H9 (cell line): ENCODE measurements around the gene MGA. TPM values are rescaled to one million over a fixed set of nuclear protein-coding genes. Genes with fewer than 3 reads are reported as not detected.

Experiments
- DNase-seq: peaks from one replicate; pipeline ENCODE4 v3.0.0-alpha.2; 2017
- H2AFZ ChIP-seq: one replicate; pipeline ENCODE4 v1.6.1; 2013; ENCODE audit warnings: mild to moderate bottlenecking, low read length, control low read depth, moderate library complexity
- H2AK5ac ChIP-seq: 2 replicates; pipeline ENCODE4 v1.6.1; 2013; ENCODE audit warnings: low read length, control low read depth, mixed read lengths; ENCODE audit not compliant: insufficient read length
- H2BK120ac ChIP-seq: one replicate; pipeline ENCODE4 v1.6.1; 2013; ENCODE audit warnings: low read depth, mild to moderate bottlenecking, low read length, control low read depth, inconsistent platforms; ENCODE audit not compliant: poor library complexity, severe bottlenecking
- H2BK12ac ChIP-seq: 2 replicates; pipeline ENCODE4 v1.6.1; 2013; ENCODE audit warnings: low read length, control low read depth, mixed read lengths, low read depth; ENCODE audit not compliant: insufficient read length
- H2BK15ac ChIP-seq: 2 replicates; pipeline ENCODE4 v1.6.1; 2013; ENCODE audit warnings: low read depth, low read length, control low read depth
- H2BK20ac ChIP-seq: one replicate; pipeline ENCODE4 v1.6.1; 2013; ENCODE audit warnings: low read depth, mild to moderate bottlenecking, low read length, control low read depth, inconsistent platforms; ENCODE audit not compliant: poor library complexity, severe bottlenecking
- H2BK5ac ChIP-seq: 2 replicates; pipeline ENCODE4 v1.6.1; 2013; ENCODE audit warnings: low read length, control low read depth, mixed read lengths; ENCODE audit not compliant: insufficient read length
- H3K14ac ChIP-seq: 2 replicates; pipeline ENCODE4 v1.6.1; 2013; ENCODE audit warnings: low read length, control low read depth; ENCODE audit not compliant: insufficient read depth
- H3K18ac ChIP-seq: 2 replicates; pipeline ENCODE4 v1.6.1; 2013; ENCODE audit warnings: low read depth, mild to moderate bottlenecking, mixed read lengths, low read length, control low read depth; ENCODE audit not compliant: insufficient read length
- H3K23ac ChIP-seq: 2 replicates; pipeline ENCODE4 v1.6.1; 2013; ENCODE audit warnings: low read length, control low read depth, mixed read lengths, low read depth; ENCODE audit not compliant: insufficient read length
- H3K23me2 ChIP-seq: 2 replicates; pipeline ENCODE4 v1.6.1; 2013; ENCODE audit warnings: low read depth, mild to moderate bottlenecking, mixed read lengths, low read length, control low read depth; ENCODE audit not compliant: insufficient read length, poor library complexity, severe bottlenecking
- H3K27ac ChIP-seq: 2 replicates; pipeline ENCODE4 v1.5.1; 2013; ENCODE audit warnings: low read length, control low read depth, mixed read lengths, low read depth; ENCODE audit not compliant: insufficient read length
- H3K27me3 ChIP-seq: 2 replicates; pipeline ENCODE4 v1.6.1; 2013; ENCODE audit warnings: low read length, control low read depth, inconsistent platforms; ENCODE audit not compliant: insufficient read depth
- H3K4ac ChIP-seq: 2 replicates; pipeline ENCODE4 v1.6.1; 2013; ENCODE audit warnings: low read depth, mild to moderate bottlenecking, control low read depth, inconsistent platforms, low read length, moderate library complexity
- H3K4me1 ChIP-seq: 2 replicates; pipeline ENCODE4 v1.6.1; 2013; ENCODE audit warnings: low read length, control low read depth, inconsistent platforms; ENCODE audit not compliant: insufficient read depth
- H3K4me2 ChIP-seq: 2 replicates; pipeline ENCODE4 v1.6.1; 2013; ENCODE audit warnings: low read length, control low read depth, mixed read lengths; ENCODE audit not compliant: insufficient read length, insufficient read depth
- H3K56ac ChIP-seq: 2 replicates; pipeline ENCODE4 v1.6.1; 2013; ENCODE audit warnings: low read depth, mild to moderate bottlenecking, mixed read lengths, low read length, control low read depth; ENCODE audit not compliant: insufficient read length
- H3K79me1 ChIP-seq: 2 replicates; pipeline ENCODE4 v1.6.1; 2013; ENCODE audit warnings: low read depth, mild to moderate bottlenecking, moderate library complexity, low read length, control low read depth, inconsistent platforms; ENCODE audit not compliant: insufficient read depth, poor library complexity, severe bottlenecking
- H3K79me2 ChIP-seq: 2 replicates; pipeline ENCODE4 v1.6.1; 2013; ENCODE audit warnings: low read length, control low read depth, inconsistent platforms; ENCODE audit not compliant: insufficient read depth
- H3K9ac ChIP-seq: 2 replicates; pipeline ENCODE4 v1.6.1; 2013; ENCODE audit warnings: low read length, control low read depth, mixed read lengths; ENCODE audit not compliant: insufficient read length; ENCODE audit errors: extremely low read depth
- H3K9me3 ChIP-seq: one replicate; pipeline ENCODE4 v1.6.1; 2013; ENCODE audit warnings: low read depth, low read length, inconsistent platforms; ENCODE audit not compliant: control insufficient read depth
- H3T11ph ChIP-seq: one replicate; pipeline ENCODE4 v1.6.1; 2013; ENCODE audit warnings: mild to moderate bottlenecking, low read length, control low read depth, inconsistent platforms
- H4K20me1 ChIP-seq: one replicate; pipeline ENCODE4 v1.6.1; 2013; ENCODE audit not compliant: control insufficient read depth, insufficient read length, insufficient read depth
- H4K5ac ChIP-seq: 2 replicates; pipeline ENCODE4 v1.6.1; 2013; ENCODE audit warnings: low read depth, mild to moderate bottlenecking, mixed read lengths, low read length, control low read depth; ENCODE audit not compliant: insufficient read length
- H4K8ac ChIP-seq: replicated peaks from 2 replicates; pipeline ENCODE4 v1.6.1; 2013; ENCODE audit warnings: low read length, control low read depth, mixed read lengths, low read depth; ENCODE audit not compliant: insufficient read length
- H4K91ac ChIP-seq: 2 replicates; pipeline ENCODE4 v1.6.1; 2013; ENCODE audit warnings: low read depth, mild to moderate bottlenecking, moderate library complexity, mixed read lengths, low read length, control low read depth; ENCODE audit not compliant: insufficient read length
- H3K27ac Mint-ChIP-seq, 3 experiments: 2 replicates in 2 of 3; 3 replicates in 1 of 3; pipeline ENCODE4 v1.8.0; 2020 to 2021; ENCODE audit warnings: mixed read lengths in 3 of 3, mild to moderate bottlenecking in 1 of 3, moderate library complexity in 1 of 3
- H3K27me3 Mint-ChIP-seq: 2 replicates; pipeline ENCODE4 v1.8.0; 2021; ENCODE audit warnings: low read depth, mild to moderate bottlenecking, moderate library complexity, mixed read lengths
- H3K36me3 Mint-ChIP-seq, 3 experiments: 2 replicates in 2 of 3; 3 replicates in 1 of 3; pipeline ENCODE4 v1.8.0; 2020 to 2021; ENCODE audit warnings: low read depth in 3 of 3, mixed read lengths in 3 of 3; ENCODE audit not compliant: insufficient read depth in 1 of 3
- H3K4me1 Mint-ChIP-seq, 2 experiments: 2 replicates each; pipeline ENCODE4 v1.8.0; 2020; ENCODE audit warnings: mixed read lengths in 2 of 2
- H3K4me3 Mint-ChIP-seq, 2 experiments: 2 replicates in 1 of 2; 3 replicates in 1 of 2; pipeline ENCODE4 v1.8.0; 2020 to 2021; ENCODE audit warnings: mild to moderate bottlenecking in 2 of 2, mixed read lengths in 2 of 2, moderate library complexity in 1 of 2
- H3K9me3 Mint-ChIP-seq, 2 experiments: 2 replicates in 1 of 2; 3 replicates in 1 of 2; pipeline ENCODE4 v1.8.0; 2020; ENCODE audit warnings: mild to moderate bottlenecking in 2 of 2, mixed read lengths in 2 of 2, moderate library complexity in 1 of 2
- CTCF ChIP-seq: fragments of 200-600 bp; sonication (generic); conservative IDR thresholded peaks from 3 replicates; pipeline ENCODE4 v1.8.0; 2021; ENCODE audit warnings: antibody characterized with exemption, mild to moderate bottlenecking
- WGBS: extraction: QIAGEN DNeasy Blood & Tissue Kit; methylation state at CpG from one replicate; pipeline ENCODE4 v1.1.7; 2013; ENCODE audit warnings: missing lambda C conversion rate, low lambda C conversion rate, mixed read lengths; ENCODE audit not compliant: insufficient read length; ENCODE audit errors: extremely low coverage; 5-methylcytosine and 5-hydroxymethylcytosine counted together
- total RNA-seq: library from RNA; stranded (reverse); gene quantifications from 2 replicates; pipeline ENCODE4 v1.2.1, GENCODE V29; 2021

The MGA gene
- total RNA-seq, 1 experiment from 2014 or later, result 62.7 TPM

- WGBS, result no CpG with 5 or more reads among the region's 3 CpGs
These were observed 141.7 kb downstream of the MGA start for GRCh38 chr15:41801850-41802455.

More at GRCh38 chr15:41801850-41802455, 141.7 kb downstream of the MGA start:
- Histone ChIP-seq H2AFZ (no peak overlapping the region), H2BK15ac (no peak overlapping the region), H4K91ac (no peak overlapping the region), H3K23ac (no peak overlapping the region), H3K27me3 (no peaks in the 10 kb centered on the region), H3K56ac (no peak overlapping the region), H4K20me1 (no peaks in the 10 kb centered on the region), H3K27ac (no peak overlapping the region), H4K8ac (no peak overlapping the region), H2BK12ac (no peak overlapping the region), H3K14ac (no peak overlapping the region), H2BK5ac (no peak overlapping the region), H2BK20ac (no peak overlapping the region), H4K5ac (no peak overlapping the region), H3K4me1 (no peaks in the 10 kb centered on the region), H3K18ac (no peak overlapping the region), H3K4me2 (no peak overlapping the region), H3T11ph (no peak overlapping the region), H3K79me1 (no peaks in the 10 kb centered on the region), H3K4ac (no peak overlapping the region), H2AK5ac (no peak overlapping the region), H2BK120ac (no peak overlapping the region), H3K79me2 (no peaks in the 10 kb centered on the region), H3K9ac (no peak overlapping the region), H3K9me3 (no peaks in the 10 kb centered on the region), H3K23me2 (no peaks in the 10 kb centered on the region)
- Mint-ChIP-seq H3K9me3 (no peaks in the 10 kb centered on the region; a peak in 1 of 5 replicates), H3K27me3 (no peaks in the 10 kb centered on the region), H3K36me3 (peaks cover 0 to 5% (median 2%) of the 10 kb centered on the region in 3 experiments; a peak in 4 of 7 replicates), H3K4me3 (no peak overlapping the region), H3K27ac (no peak overlapping the region), H3K4me1 (peaks cover 2 to 14% of the 10 kb centered on the region in 2 experiments)
- TF ChIP-seq CTCF, result no peak
- no peak for DNase-seq
